Endothelial cell of umbilical vein (primary cell): ENCODE results near the gene NRDE2. TPM values are rescaled to one million over a fixed set of nuclear protein-coding genes. Genes with fewer than 3 reads are reported as not detected.

Experiments
- BruUV-seq: library from RNA; stranded (reverse); fragments of 400-500 nt; replicated peaks from 2 replicates; lab custom pipeline; 2021; lab: Mats Ljungman, UMichigan
- CTCF ChIA-PET: fragments of 300-600, 350-600 bp; sonication (Branson Sonifier 250); formaldehyde crosslinking; loops from one replicate; lab custom pipeline; 2021; ENCODE audit warnings: antibody characterized with exemption, inconsistent platforms; lab: Charles Lee
- POLR2A ChIA-PET: fragments of 300-600, 350-600 bp; sonication (Branson Sonifier 250); formaldehyde crosslinking; loops from one replicate; lab custom pipeline; 2021; ENCODE audit warnings: antibody characterized with exemption, inconsistent platforms; lab: Charles Lee
- DNase-seq: peaks from one replicate; pipeline ENCODE4 v3.0.0-alpha.2; 2011; ENCODE audit warnings: low read depth, low spot score
- FAIRE-seq: peaks from 2 replicates; lab custom pipeline; 2011; peaks lifted over from hg19 to GRCh38; lab: Jason Lieb, UNC
- H2AFZ ChIP-seq: 2 replicates; pipeline ENCODE4 v1.6.0; 2012; ENCODE audit warnings: low read depth, low read length, control low read depth, inconsistent platforms
- H3K27ac ChIP-seq: 2 replicates; pipeline ENCODE4 v1.5.1; 2011; ENCODE audit warnings: low read depth, mild to moderate bottlenecking, control low read depth, low read length, moderate library complexity; ENCODE audit not compliant: insufficient read depth
- H3K27me3 ChIP-seq, 2 experiments: 2 replicates each; pipeline versions ENCODE4 v1.6.0 to v1.6.1; 2011; ENCODE audit warnings: low read length in 2 of 2, mixed read lengths in 1 of 2; ENCODE audit not compliant: control insufficient read depth in 2 of 2, insufficient read depth in 2 of 2
- H3K36me3 ChIP-seq, 2 experiments: 2 replicates in 1 of 2; 3 replicates in 1 of 2; pipeline ENCODE4 v1.5.1; 2011; ENCODE audit warnings: low read length in 2 of 2, mild to moderate bottlenecking in 1 of 2, moderate library complexity in 1 of 2; ENCODE audit not compliant: control insufficient read depth in 2 of 2, insufficient read depth in 2 of 2; ENCODE audit errors: extremely low read depth in 1 of 2
- H3K4me1 ChIP-seq: 3 replicates; pipeline ENCODE4 v1.5.1; 2011; ENCODE audit warnings: mild to moderate bottlenecking, low read length; ENCODE audit not compliant: control insufficient read depth, insufficient read depth; ENCODE audit errors: extremely low read depth
- H3K4me2 ChIP-seq: 2 replicates; pipeline ENCODE4 v1.6.1; 2011; ENCODE audit warnings: low read length, control low read depth, mixed read lengths; ENCODE audit not compliant: insufficient read depth
- H3K4me3 ChIP-seq, 3 experiments: fragments of 200-600 bp in 1 of 3; sonication (generic), shearing (Covaris generic) in 1 of 3; replicated peaks in 1 of 3; 2 replicates each; pipeline ENCODE4 v1.5.1; 2011 to 2016; ENCODE audit warnings: control low read depth in 3 of 3, low read length in 3 of 3, mild to moderate bottlenecking in 2 of 3, inconsistent platforms in 1 of 3, low read depth in 1 of 3, moderate library complexity in 1 of 3; ENCODE audit not compliant: insufficient read depth in 1 of 3
- H3K79me2 ChIP-seq: 2 replicates; pipeline ENCODE4 v1.6.0; 2012; ENCODE audit warnings: low read length, inconsistent platforms; ENCODE audit not compliant: control insufficient read depth, insufficient read depth
- H3K9ac ChIP-seq: replicated peaks from 2 replicates; pipeline ENCODE3; 2011; ENCODE audit warnings: low read length, control low read depth; ENCODE audit not compliant: insufficient read depth; ENCODE audit errors: extremely low read depth
- H3K9me1 ChIP-seq: replicated peaks from 3 replicates; pipeline ENCODE4 v1.6.0; 2011; ENCODE audit warnings: mild to moderate bottlenecking, low read length; ENCODE audit not compliant: control insufficient read depth, insufficient read depth; ENCODE audit errors: extremely low read depth
- H3K9me3 ChIP-seq: replicated peaks from 2 replicates; pipeline ENCODE4 v1.5.1; 2012; ENCODE audit warnings: low read length, inconsistent platforms; ENCODE audit not compliant: control insufficient read depth, insufficient read depth
- H4K20me1 ChIP-seq: replicated peaks from 2 replicates; pipeline ENCODE3; 2011; ENCODE audit warnings: mild to moderate bottlenecking, low read length; ENCODE audit not compliant: control insufficient read depth, insufficient read depth; ENCODE audit errors: extremely low read depth
- CTCF ChIP-seq, 2 donors: IDR thresholded peaks; 1 replicate in 1 of 2; 2 replicates in 1 of 2; pipeline ENCODE4 v1.5.1; 2011; ENCODE audit warnings: low read length in 2 of 2, mild to moderate bottlenecking in 2 of 2, moderate library complexity in 2 of 2, control low read depth in 1 of 2, inconsistent platforms in 1 of 2, low read depth in 1 of 2; ENCODE audit not compliant: insufficient read depth in 1 of 2; ENCODE audit errors: extremely low read depth in 1 of 2
- EZH2 ChIP-seq: IDR thresholded peaks from 2 replicates; pipeline ENCODE4 v1.6.1; 2012; ENCODE audit warnings: borderline replicate concordance, low read depth, mild to moderate bottlenecking, moderate library complexity, low read length, inconsistent platforms; ENCODE audit not compliant: severe bottlenecking
- FOS ChIP-seq: IDR thresholded peaks from 2 replicates; pipeline ENCODE4 v1.6.1; 2011; ENCODE audit warnings: mild to moderate bottlenecking, low read length, moderate library complexity, borderline replicate concordance; ENCODE audit not compliant: insufficient read depth
- GATA2 ChIP-seq: IDR thresholded peaks from 2 replicates; pipeline ENCODE4 v1.7.0; 2011; ENCODE audit warnings: low read depth, mild to moderate bottlenecking, moderate library complexity, mixed read lengths, low read length; ENCODE audit not compliant: insufficient read length, insufficient read depth
- JUN ChIP-seq: IDR thresholded peaks from 2 replicates; pipeline ENCODE4 v1.6.1; 2011; ENCODE audit warnings: borderline replicate concordance, low read depth; ENCODE audit not compliant: insufficient read length, insufficient read depth
- MAX ChIP-seq: IDR thresholded peaks from 2 replicates; pipeline ENCODE4 v1.6.1; 2011; ENCODE audit not compliant: insufficient read depth, insufficient read length
- MYC ChIP-seq: IDR thresholded peaks from one replicate; pipeline ENCODE4 v1.6.1; 2011; ENCODE audit warnings: mild to moderate bottlenecking, low read depth, low read length
- POLR2A ChIP-seq: IDR thresholded peaks from 2 replicates; pipeline ENCODE4 v1.6.1; 2012; ENCODE audit warnings: low read depth, mild to moderate bottlenecking, control low read depth, low read length
- POLR2AphosphoS5 ChIP-seq: IDR thresholded peaks from 2 replicates; pipeline ENCODE4 v1.6.1; 2012; ENCODE audit warnings: low read depth, mild to moderate bottlenecking, control low read depth, low read length, moderate library complexity; ENCODE audit not compliant: insufficient read depth
- dilution Hi-C: fragments of 300-500 bp; cut with MboI; formaldehyde crosslinking; loops from one replicate; pipeline ENCODE4 v1.15.0; 2019; ENCODE audit warnings: low sequenced_read_pairs; ENCODE audit not compliant: extremely low pct_ligation_motif_present
- intact Hi-C: fragments of 100-400 bp; cut with micrococcal nuclease; formaldehyde crosslinking; loops from one replicate; pipeline ENCODE4 v1.10.0; 2022
- polyA plus RNA-seq, 4 experiments: library from polyadenylated mRNA; depleted of rRNA in 3 of 4; stranded (reverse) in 3 of 4; unstranded in 1 of 4; fragments of >200 nt; gene quantifications; 2 replicates each; pipeline versions ENCODE4 v1.2.1 to v1.2.3, GENCODE V29; 2011 to 2012; ENCODE audit warnings: missing spikeins in 1 of 4
- total RNA-seq: library from RNA; stranded (reverse); gene quantifications from 2 replicates; pipeline ENCODE4 v1.2.3, GENCODE V29; 2021

Gene NRDE2
- total and polyA plus RNA-seq, 2 donors (not counting 3 experiments of a cell fraction or from before 2014, with no cell fraction given), result 8.5 to 22.1 TPM

GRCh38 chr14:90373887-90374286 is 42.1 kb upstream of the NRDE2 start:
- ChIA-PET CTCF (interaction anchor here (1.3 to 1.4 kb wide), 3 partner anchors 13 to 85 kb away, joined by 3 to 4 read pairs (median 3); no protein-coding TSS in a partner anchor), POLR2A (no interaction called here)
- no peak overlapping the region for H3K9ac ChIP-seq
- no peaks in the 10 kb centered on the region for H3K27me3 ChIP-seq
- no peaks in the 10 kb centered on the region for H3K79me2 ChIP-seq
- no peak overlapping the region for H3K27ac ChIP-seq
- H3K9me1 ChIP-seq, result no peaks in the 10 kb centered on the region
- dilution Hi-C loops (no loop called here), intact Hi-C loops (no loop called here)
- no TSS peak for BruUV-seq
- TF ChIP-seq MAX, result no peak
- no peak for TF ChIP-seq POLR2A
- no peak for TF ChIP-seq JUN
- TF ChIP-seq FOS, result no peak
- TF ChIP-seq POLR2AphosphoS5, result no peak
- no peak for TF ChIP-seq EZH2
- TF ChIP-seq MYC, result no peak
- no peak for TF ChIP-seq CTCF (IDR thresholded peaks at IDR 0.05; ENCODE audit: extremely low read depth in 1 of 2, insufficient read depth in 1 of 2, low read depth in 1 of 2, low read length in 2 of 2)
- no peak for TF ChIP-seq GATA2
- no peaks in the 10 kb centered on the region for H4K20me1 ChIP-seq
- H3K36me3 ChIP-seq, result no peaks in the 10 kb centered on the region
- FAIRE-seq (no peak), DNase-seq (no peak)
- H2AFZ ChIP-seq, result no peak overlapping the region
- H3K4me3 ChIP-seq, result no peak overlapping the region
- H3K4me2 ChIP-seq, result no peak overlapping the region
- no peaks in the 10 kb centered on the region for H3K9me3 ChIP-seq
- no peaks in the 10 kb centered on the region for H3K4me1 ChIP-seq
